T-helper 1 cell treated with Interleukin-12 subunit alpha and Interleukin-12 subunit beta and Interleukin-4 antibody, amounts not matched to agents 30 ng/mL and 1 ng/mL, for 36 hours (primary cell): ENCODE measurements around the gene B3GALT5. TPM values are rescaled to one million over a fixed set of nuclear protein-coding genes. Genes with fewer than 3 reads are reported as not detected.
"Not testable (repeated sequence)": the region's sequence is repeated elsewhere in the genome, so short reads cannot be mapped to it uniquely, and the experiment has no call there.

Experiments used
- intact Hi-C: fragments of 100-400 bp; cut with micrococcal nuclease; formaldehyde crosslinking; loops from one replicate; pipeline ENCODE4 v1.15.1; 2024
- total RNA-seq: library from RNA; stranded (reverse); gene quantifications from 2 replicates; pipeline ENCODE4 v1.2.3, GENCODE V29; 2022

B3GALT5 gene
- total RNA-seq, 1 donor from 2014 or later = not detected

- intact Hi-C loops = no loop called here
These were observed 53.3 kb downstream of the B3GALT5 start for GRCh38 chr21:39666026-39666425.

GRCh38 chr21:39666681-39667315, 54.1 kb downstream of the B3GALT5 start:
- intact Hi-C loops = no loop called here

DNA sequence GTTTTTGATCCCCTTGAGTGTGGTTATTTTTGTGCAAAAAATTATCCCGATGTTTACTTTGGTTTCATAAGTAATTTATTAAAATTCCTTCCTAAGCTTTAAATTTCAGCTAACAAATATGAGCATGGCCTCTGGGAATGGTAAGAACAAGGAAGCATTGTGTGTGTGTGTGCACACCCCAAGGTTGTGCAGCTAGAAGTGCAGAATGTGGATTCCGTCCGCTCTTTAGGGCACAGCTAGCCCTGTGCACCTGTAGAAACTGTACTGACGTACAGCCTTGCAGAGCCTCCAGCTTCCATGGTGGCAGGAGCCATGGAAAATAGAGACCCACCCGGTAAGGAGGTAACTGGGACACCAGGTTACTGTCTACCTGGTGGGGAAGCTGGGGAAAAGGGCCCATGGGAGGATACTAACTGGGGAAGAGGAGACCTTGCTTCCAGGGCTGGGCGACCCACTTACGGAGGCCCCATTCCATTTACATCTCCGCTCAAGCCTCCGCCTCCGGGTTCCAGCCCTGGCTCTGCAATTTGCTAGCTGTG, 54.7 kb downstream of the B3GALT5 start:
- intact Hi-C loops = no loop called here

GRCh38 chr21:39668369-39668768, 55.6 kb downstream of the B3GALT5 start:
- intact Hi-C loops = no loop called here

- intact Hi-C loops = no loop called here
These were observed 56.7 kb downstream of the B3GALT5 start for GRCh38 chr21:39669485-39669884.

GRCh38 chr21:39669976-39670661, 57.4 kb downstream of the B3GALT5 start:
- intact Hi-C loops = no loop called here

GRCh38 chr21:39670701-39671100, 58.0 kb downstream of the B3GALT5 start:
- intact Hi-C loops = no loop called here

DNA sequence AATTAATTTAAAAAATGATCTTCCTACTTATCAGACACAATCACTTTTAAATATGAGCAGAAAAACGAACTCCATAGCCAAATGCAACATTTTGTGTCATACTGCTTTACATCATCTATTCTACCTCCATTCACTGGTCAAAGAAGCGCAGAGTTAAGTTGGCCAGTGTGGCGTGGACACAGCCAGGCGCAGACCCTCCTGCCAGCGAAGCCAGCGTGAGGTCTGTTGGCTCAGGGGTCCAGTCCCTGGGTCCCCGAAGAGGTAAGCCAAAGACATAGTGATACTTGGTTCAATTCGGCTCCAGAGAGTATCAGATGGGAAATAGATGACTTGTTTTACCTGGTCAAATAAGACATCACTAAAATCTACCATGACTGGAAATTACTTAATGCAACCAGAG, 59.2 kb downstream of the B3GALT5 start:
- intact Hi-C loops = no loop called here

GRCh38 chr21:39673163-39673562, 60.4 kb downstream of the B3GALT5 start:
- intact Hi-C loops = no loop called here

GRCh38 chr21:39673736-39674135, 61.0 kb downstream of the B3GALT5 start:
- intact Hi-C loops = no loop called here

DNA sequence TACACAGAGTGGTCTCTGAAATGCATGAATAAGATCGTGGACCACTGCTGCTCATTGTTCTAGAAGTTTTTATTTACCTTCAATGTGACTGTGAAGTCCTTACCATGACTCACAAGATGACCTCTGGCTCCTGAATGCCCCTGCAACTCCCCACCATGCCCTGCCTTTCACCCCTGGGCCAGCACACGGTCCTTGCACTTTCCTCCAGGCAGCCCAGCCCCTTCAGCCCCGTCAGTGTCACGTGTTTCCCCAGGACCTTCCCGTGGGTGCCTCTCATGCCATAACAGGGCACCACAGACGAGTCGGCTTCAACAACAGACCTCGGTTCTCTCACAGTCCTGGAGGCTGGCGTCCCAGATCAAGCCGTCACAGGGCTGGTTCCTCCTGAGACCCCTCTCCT, 62.1 kb downstream of the B3GALT5 start:
- intact Hi-C loops = no loop called here

GRCh38 chr21:39675590-39675989, 62.9 kb downstream of the B3GALT5 start:
- intact Hi-C loops = no loop called here

- intact Hi-C loops = no loop called here
These were observed 63.4 kb downstream of the B3GALT5 start for GRCh38 chr21:39675993-39676661.

- intact Hi-C loops = no loop called here
These were observed 67.5 kb downstream of the B3GALT5 start for GRCh38 chr21:39680216-39680615.

GRCh38 chr21:39681257-39681656, 68.5 kb downstream of the B3GALT5 start:
- intact Hi-C loops = no loop called here

GRCh38 chr21:39681845-39682244, 69.1 kb downstream of the B3GALT5 start:
- intact Hi-C loops = no loop called here

- intact Hi-C loops = no loop called here
These were observed 72.5 kb downstream of the B3GALT5 start for GRCh38 chr21:39685236-39685635.

- intact Hi-C loops = no loop called here
These were observed 73.3 kb downstream of the B3GALT5 start for GRCh38 chr21:39685991-39686390.

- intact Hi-C loops = no loop called here
These were observed 74.1 kb downstream of the B3GALT5 start for GRCh38 chr21:39686646-39687468.

- intact Hi-C loops = no loop called here
These were observed 75.3 kb downstream of the B3GALT5 start for GRCh38 chr21:39688010-39688409.

DNA sequence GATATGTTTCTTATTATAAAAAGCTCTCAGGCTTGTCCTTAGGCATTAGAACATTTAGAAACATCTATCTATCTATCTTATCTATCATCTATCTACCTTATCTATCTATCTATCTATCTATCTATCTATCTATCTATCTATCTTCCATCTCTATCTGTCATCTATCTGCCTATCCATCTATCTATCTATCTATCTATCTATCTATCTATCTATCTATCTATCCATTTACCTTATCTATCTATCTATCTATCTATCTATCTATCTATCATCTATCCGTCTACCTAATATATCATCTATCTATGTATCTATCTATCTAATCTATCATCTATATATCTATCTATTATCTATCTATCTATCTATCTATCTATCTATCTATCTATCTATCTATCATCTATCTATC, 77.1 kb downstream of the B3GALT5 start:
- intact Hi-C loops = not testable (repeated sequence)
